GM19238 (cell line): ENCODE results near the gene GPATCH2.
"Not testable (repeated sequence)": the region's sequence is repeated elsewhere in the genome, so short reads cannot be mapped to it uniquely, and the experiment has no call there.

Experiments used
- DNase-seq: peaks from one replicate; pipeline ENCODE4 v3.0.0; 2011; ENCODE audit warnings: low spot score; ENCODE audit not compliant: insufficient read length

The GPATCH2 gene

GRCh38 chr1:217453816-217454215 is 177.1 kb downstream of the GPATCH2 start:
- no peak for DNase-seq

DNA sequence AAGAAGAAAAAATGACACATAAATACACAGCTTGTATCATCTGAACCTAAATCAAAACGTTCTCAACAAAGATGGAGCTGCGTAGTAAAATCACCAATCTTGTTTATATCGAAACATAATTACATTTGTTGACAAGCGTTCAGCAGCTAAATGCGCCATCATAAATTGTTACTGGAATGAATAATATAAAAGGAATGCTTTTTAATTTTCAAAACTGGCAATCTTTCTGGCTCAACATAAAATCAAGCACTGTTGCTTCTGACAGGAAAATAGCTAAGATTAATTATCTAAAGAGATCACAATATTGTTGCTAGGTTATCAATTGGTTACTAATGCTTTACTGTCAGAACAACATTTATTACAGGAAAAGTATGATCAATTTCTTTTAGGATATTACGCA is 181.5 kb downstream of the GPATCH2 start:
- DNase-seq: no peak

- no peak for DNase-seq
Observed at GRCh38 chr1:217443845-217444244, 187.0 kb downstream of the GPATCH2 start.

- no peak for DNase-seq
Observed at GRCh38 chr1:217437376-217437775, 193.5 kb downstream of the GPATCH2 start.

GRCh38 chr1:217435204-217435603 is 195.7 kb downstream of the GPATCH2 start:
- DNase-seq: no peak

DNA sequence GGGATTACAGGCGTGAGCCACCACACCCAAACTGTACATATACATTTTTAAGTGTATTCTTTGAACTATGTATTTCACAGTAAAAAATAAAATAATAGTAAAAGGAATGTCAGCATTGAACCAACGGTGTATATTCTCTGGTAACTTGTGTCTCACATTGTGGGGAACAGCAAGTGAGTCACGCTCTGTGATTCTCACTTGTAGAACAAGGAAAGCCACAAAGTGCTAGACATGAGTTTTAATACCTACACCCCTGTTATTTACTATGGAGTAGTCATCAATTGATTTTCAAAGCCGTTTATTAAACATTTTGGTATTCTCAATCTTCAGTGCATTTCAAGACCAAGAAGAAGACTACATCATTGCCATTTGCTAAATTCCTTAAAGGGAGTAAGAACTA is 197.2 kb downstream of the GPATCH2 start:
- no peak for DNase-seq

DNA sequence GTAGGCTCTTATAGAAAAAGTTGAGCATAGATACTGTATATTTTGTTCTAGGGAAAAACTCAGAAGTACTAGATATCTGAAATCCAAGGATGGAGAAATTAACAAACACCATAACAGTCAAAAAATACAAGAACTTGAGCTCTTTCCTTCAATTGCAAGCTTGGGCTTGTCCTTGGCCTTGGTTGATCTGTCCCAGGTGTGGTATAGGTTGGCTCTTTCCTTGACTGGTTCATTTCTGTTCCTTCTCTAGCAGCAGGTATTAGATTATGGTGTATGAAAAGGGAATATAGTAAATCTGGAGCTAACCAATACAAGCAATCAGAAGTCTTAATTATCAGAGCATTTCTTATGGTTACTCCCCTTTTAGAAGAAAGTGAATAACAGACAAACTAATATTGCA is 198.6 kb downstream of the GPATCH2 start:
- DNase-seq: no peak

DNA sequence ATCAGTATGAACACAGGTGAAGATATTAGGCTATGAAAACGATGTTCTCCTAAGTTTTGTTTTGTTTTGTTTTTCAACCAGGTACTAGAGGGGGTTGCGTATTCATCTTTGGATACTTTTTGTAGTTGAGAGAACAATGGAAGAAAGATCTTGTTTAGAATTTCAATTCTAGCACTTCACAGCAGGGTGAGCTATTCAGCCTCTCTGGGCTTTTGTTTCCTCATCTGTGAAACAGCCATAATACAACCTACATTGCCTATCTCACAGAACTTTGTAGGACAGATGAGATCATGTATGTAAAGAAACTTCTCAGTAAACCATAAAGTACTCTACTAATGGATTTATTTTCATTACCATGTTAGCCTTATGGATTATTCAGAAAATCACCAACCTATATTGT is 199.5 kb downstream of the GPATCH2 start:
- DNase-seq: no peak

GRCh38 chr1:217425422-217425821 is 205.5 kb downstream of the GPATCH2 start:
- no peak for DNase-seq

DNA sequence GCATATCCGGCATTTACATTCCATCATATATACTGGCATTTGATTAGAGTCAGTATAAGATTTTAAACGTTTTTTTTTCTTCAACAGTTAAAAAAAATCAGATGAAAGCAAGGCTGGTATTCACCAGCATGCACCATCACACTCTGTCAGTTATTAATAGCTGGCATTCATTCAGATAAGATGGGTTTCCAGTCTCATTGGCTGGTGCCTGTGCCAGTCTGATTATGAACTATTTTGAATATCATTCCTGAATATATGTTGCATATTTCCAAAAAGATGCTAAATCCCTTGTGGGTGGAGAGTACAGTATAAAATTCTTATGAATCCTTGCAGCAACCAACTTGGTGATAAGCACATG is 211.7 kb downstream of the GPATCH2 start:
- no peak for DNase-seq

DNA sequence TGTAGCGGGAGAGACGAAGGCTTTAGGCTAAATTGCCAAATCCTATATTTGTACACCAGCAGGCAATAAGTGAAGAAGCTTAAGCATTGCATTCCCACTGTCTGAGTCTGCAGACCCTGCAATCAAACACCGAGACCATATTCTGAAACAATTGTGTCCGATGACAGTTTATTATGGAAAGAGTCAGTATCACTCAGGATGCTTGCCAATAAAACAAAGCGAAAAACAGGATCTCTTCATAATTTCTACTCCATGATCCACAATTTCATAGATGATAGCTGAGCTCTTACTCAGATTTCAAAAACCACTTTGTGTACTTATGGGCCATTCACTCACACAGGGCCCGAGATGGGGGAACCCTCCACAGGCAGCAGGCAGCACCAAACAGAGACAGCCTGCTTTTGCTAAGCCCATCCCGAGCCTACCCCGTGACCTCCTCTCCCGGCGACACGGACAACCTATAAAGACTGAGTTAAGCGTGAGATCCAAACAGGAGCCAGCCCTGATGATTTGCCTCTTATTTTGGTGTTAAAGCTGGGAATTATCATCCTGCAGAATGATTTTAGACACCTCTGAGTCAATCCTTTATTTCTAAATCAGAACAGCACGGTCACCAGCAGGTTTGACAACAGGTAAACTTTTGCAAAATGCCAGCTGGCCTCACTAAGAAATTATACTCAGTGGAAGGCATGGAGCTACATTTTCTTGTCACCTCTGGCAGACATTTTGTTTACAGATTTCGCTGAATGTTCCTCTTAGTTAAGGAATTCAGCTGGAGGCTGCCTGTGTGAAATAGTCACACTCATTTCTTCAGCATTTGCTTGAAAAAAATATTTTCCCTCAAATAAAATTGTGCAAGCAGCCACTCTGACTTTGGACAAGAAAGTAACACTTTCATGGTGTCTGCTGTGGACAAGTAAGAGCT is 212.4 kb downstream of the GPATCH2 start:
- no peak for DNase-seq

GRCh38 chr1:217417363-217417762 is 213.5 kb downstream of the GPATCH2 start:
- DNase-seq: no peak

- DNase-seq: no peak
Observed at GRCh38 chr1:217407534-217408001, 223.3 kb downstream of the GPATCH2 start.

GRCh38 chr1:217403026-217403720 is 227.7 kb downstream of the GPATCH2 start:
- no peak for DNase-seq

DNA sequence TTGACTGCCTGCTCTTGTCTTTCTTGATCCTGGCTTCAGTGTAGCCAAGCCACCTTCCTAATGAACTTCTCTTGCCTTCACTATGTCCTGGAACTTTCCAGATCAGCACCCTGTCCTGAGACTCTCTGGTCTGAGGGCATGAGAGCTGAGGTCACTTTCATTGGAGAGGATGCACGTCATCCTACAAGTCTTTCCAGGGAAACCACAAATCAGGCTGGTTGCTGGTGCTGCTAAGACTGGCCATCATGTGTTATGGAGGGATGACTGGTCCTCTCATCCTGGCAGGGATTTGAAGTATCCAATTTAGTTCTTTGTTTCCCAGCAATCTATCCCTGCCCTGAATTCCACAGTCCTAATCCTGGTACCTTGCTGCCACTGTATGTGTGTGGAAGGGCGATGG is 228.6 kb downstream of the GPATCH2 start:
- DNase-seq: no peak

DNA sequence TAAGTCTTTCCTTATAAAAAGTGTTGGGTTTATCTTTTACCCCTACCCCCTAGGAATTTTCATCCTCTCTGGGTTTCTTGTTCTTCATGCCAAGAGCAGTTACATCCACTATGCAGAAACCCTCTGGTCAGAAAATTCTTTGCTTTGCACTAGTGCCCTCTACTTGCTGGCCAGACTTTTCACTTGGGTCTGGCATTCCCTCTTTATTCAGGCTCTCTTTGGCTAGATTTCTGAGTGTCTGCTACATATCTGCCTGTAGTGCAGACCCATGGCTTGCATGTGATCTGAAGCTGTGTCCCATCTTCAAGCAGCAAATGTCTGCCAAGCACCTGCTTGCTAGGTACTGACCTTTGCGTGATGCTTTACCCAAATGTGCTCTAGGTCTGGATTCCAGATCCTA is 237.0 kb downstream of the GPATCH2 start:
- no peak for DNase-seq

GRCh38 chr1:217392441-217392840 is 238.4 kb downstream of the GPATCH2 start:
- no peak for DNase-seq

- DNase-seq: no peak
Observed at GRCh38 chr1:217389895-217390294, 241.0 kb downstream of the GPATCH2 start.

GRCh38 chr1:217388522-217389065 is 242.3 kb downstream of the GPATCH2 start:
- no peak for DNase-seq

- not testable (repeated sequence) for DNase-seq
Observed at GRCh38 chr1:217381773-217382172, 249.1 kb downstream of the GPATCH2 start.

- DNase-seq: not testable (repeated sequence)
Observed at GRCh38 chr1:217379804-217380203, 251.1 kb downstream of the GPATCH2 start.

GRCh38 chr1:217379336-217379735 is 251.6 kb downstream of the GPATCH2 start:
- DNase-seq: no peak
